ENCODE results near the gene DDX31.

The DDX31 gene

GRCh38 chr9:132622159-132622558, 47.6 kb downstream of the DDX31 start:
- H3K27me3 Mint-ChIP-seq, result no peaks in the 10 kb centered on the region
- peaks cover 52% of the 10 kb centered on the region for H3K36me3 Mint-ChIP-seq (ENCODE audit: insufficient read depth)
- H3K9me3 Mint-ChIP-seq, result no peaks in the 10 kb centered on the region
- peaks cover 2 to 3% of the 10 kb centered on the region in 2 donors for H3K4me1 Mint-ChIP-seq (ENCODE audit: low read depth in 2 of 2)
- ATAC-seq (replicated peaks), result no peak
- H3K4me3 Mint-ChIP-seq, result no peak overlapping the region
- H3K27ac Mint-ChIP-seq, result no peak overlapping the region
- no peak for DNase-seq

GRCh38 chr9:132616725-132617124, 53.1 kb downstream of the DDX31 start:
- ATAC-seq (replicated peaks) (no peak), DNase-seq (no peak)
- H3K4me1 Mint-ChIP-seq (ENCODE audit: low read depth in 2 of 2), result peaks cover 0 to 7% of the 10 kb centered on the region in 2 donors
- no peaks in the 10 kb centered on the region for H3K9me3 Mint-ChIP-seq
- H3K4me3 Mint-ChIP-seq, result no peak overlapping the region
- H3K36me3 Mint-ChIP-seq (ENCODE audit: insufficient read depth), result peaks cover 44% of the 10 kb centered on the region
- H3K27me3 Mint-ChIP-seq, result no peaks in the 10 kb centered on the region
- peak overlapping the region in 1 of 2 donors; percentile 46 for H3K27ac Mint-ChIP-seq

- H3K27me3 Mint-ChIP-seq, result no peaks in the 10 kb centered on the region
- H3K4me3 Mint-ChIP-seq, result no peak overlapping the region
- H3K27ac Mint-ChIP-seq, result no peak overlapping the region
- H3K4me1 Mint-ChIP-seq (ENCODE audit: low read depth in 2 of 2), result peaks cover 0 to 7% of the 10 kb centered on the region in 2 donors
- ATAC-seq (replicated peaks) (no peak), DNase-seq (no peak)
- peaks cover 52% of the 10 kb centered on the region for H3K36me3 Mint-ChIP-seq (ENCODE audit: insufficient read depth)
- no peaks in the 10 kb centered on the region for H3K9me3 Mint-ChIP-seq
These were observed 54.0 kb downstream of the DDX31 start for GRCh38 chr9:132615774-132616173.

GRCh38 chr9:132614324-132614723, 55.5 kb downstream of the DDX31 start:
- no peak overlapping the region for H3K4me3 Mint-ChIP-seq
- H3K36me3 Mint-ChIP-seq (ENCODE audit: insufficient read depth), result peaks cover 57% of the 10 kb centered on the region
- H3K4me1 Mint-ChIP-seq (ENCODE audit: low read depth in 2 of 2), result peaks cover 0 to 7% of the 10 kb centered on the region in 2 donors
- DNase-seq, result no peak
- H3K27me3 Mint-ChIP-seq, result no peaks in the 10 kb centered on the region
- ATAC-seq (replicated peaks), result no peak
- H3K9me3 Mint-ChIP-seq, result no peaks in the 10 kb centered on the region
- H3K27ac Mint-ChIP-seq, result no peak overlapping the region

- no peak overlapping the region for H3K27ac Mint-ChIP-seq
- DNase-seq (no peak), ATAC-seq (replicated peaks) (no peak)
- H3K4me1 Mint-ChIP-seq (ENCODE audit: low read depth in 2 of 2), result no peaks in the 10 kb centered on the region
- peaks cover 44% of the 10 kb centered on the region for H3K36me3 Mint-ChIP-seq (ENCODE audit: insufficient read depth)
- no peaks in the 10 kb centered on the region for H3K27me3 Mint-ChIP-seq
- no peak overlapping the region for H3K4me3 Mint-ChIP-seq
- no peaks in the 10 kb centered on the region for H3K9me3 Mint-ChIP-seq
These were observed 59.1 kb downstream of the DDX31 start for GRCh38 chr9:132610661-132611060.

GRCh38 chr9:132609829-132610228, 60.0 kb downstream of the DDX31 start:
- Mint-ChIP-seq H3K4me1 (ENCODE audit: low read depth in 2 of 2) (no peaks in the 10 kb centered on the region), H3K9me3 (no peaks in the 10 kb centered on the region), H3K27me3 (no peaks in the 10 kb centered on the region), H3K36me3 (ENCODE audit: insufficient read depth) (peaks cover 41% of the 10 kb centered on the region), H3K27ac (no peak overlapping the region), H3K4me3 (no peak overlapping the region)
- DNase-seq (no peak), ATAC-seq (replicated peaks) (no peak)

GRCh38 chr9:132609184-132609583, 60.6 kb downstream of the DDX31 start:
- no peaks in the 10 kb centered on the region for H3K9me3 Mint-ChIP-seq
- H3K36me3 Mint-ChIP-seq (ENCODE audit: insufficient read depth), result peaks cover 37% of the 10 kb centered on the region
- no peak for DNase-seq
- no peak for ATAC-seq (replicated peaks)
- no peak overlapping the region for H3K4me3 Mint-ChIP-seq
- H3K27me3 Mint-ChIP-seq, result no peaks in the 10 kb centered on the region
- no peak overlapping the region for H3K27ac Mint-ChIP-seq
- no peaks in the 10 kb centered on the region for H3K4me1 Mint-ChIP-seq (ENCODE audit: low read depth in 2 of 2)

GRCh38 chr9:132606066-132606465, 63.7 kb downstream of the DDX31 start:
- Mint-ChIP-seq H3K36me3 (ENCODE audit: insufficient read depth) (peaks cover 25% of the 10 kb centered on the region), H3K4me3 (no peak overlapping the region), H3K27ac (no peak overlapping the region), H3K9me3 (no peaks in the 10 kb centered on the region), H3K27me3 (no peaks in the 10 kb centered on the region), H3K4me1 (ENCODE audit: low read depth in 2 of 2) (no peaks in the 10 kb centered on the region)
- ATAC-seq (replicated peaks) (no peak), DNase-seq (no peak)

- no peak overlapping the region for H3K4me3 Mint-ChIP-seq
- DNase-seq (no peak), ATAC-seq (replicated peaks) (no peak)
- H3K27ac Mint-ChIP-seq, result no peak overlapping the region
- H3K27me3 Mint-ChIP-seq, result peaks cover 0 to 4% of the 10 kb centered on the region in 2 donors
- H3K9me3 Mint-ChIP-seq, result no peaks in the 10 kb centered on the region
- peaks cover 19% of the 10 kb centered on the region for H3K36me3 Mint-ChIP-seq (ENCODE audit: insufficient read depth)
- no peaks in the 10 kb centered on the region for H3K4me1 Mint-ChIP-seq (ENCODE audit: low read depth in 2 of 2)
These were observed 64.4 kb downstream of the DDX31 start for GRCh38 chr9:132605387-132605786.

- Mint-ChIP-seq H3K36me3 (ENCODE audit: insufficient read depth) (peaks cover 11% of the 10 kb centered on the region), H3K27me3 (peaks cover 0 to 9% of the 10 kb centered on the region in 2 donors), H3K9me3 (no peaks in the 10 kb centered on the region), H3K4me3 (no peak overlapping the region), H3K27ac (no peak overlapping the region), H3K4me1 (ENCODE audit: low read depth in 2 of 2) (no peaks in the 10 kb centered on the region)
- no peak for DNase-seq
- ATAC-seq (replicated peaks), result no peak
These were observed 67.6 kb downstream of the DDX31 start for GRCh38 chr9:132602207-132602606.

GRCh38 chr9:132600326-132600984, 69.3 kb downstream of the DDX31 start:
- Mint-ChIP-seq H3K4me1 (ENCODE audit: low read depth in 2 of 2) (no peaks in the 10 kb centered on the region), H3K27me3 (peaks cover 0 to 21% of the 10 kb centered on the region in 2 donors), H3K27ac (no peak overlapping the region), H3K36me3 (ENCODE audit: insufficient read depth) (peaks cover 9% of the 10 kb centered on the region), H3K4me3 (no peak overlapping the region), H3K9me3 (no peaks in the 10 kb centered on the region)
- ATAC-seq (replicated peaks) (no peak), DNase-seq (no peak)

- H3K9me3 Mint-ChIP-seq, result no peaks in the 10 kb centered on the region
- H3K4me1 Mint-ChIP-seq (ENCODE audit: low read depth in 2 of 2), result no peaks in the 10 kb centered on the region
- ATAC-seq (replicated peaks), result no peak
- H3K36me3 Mint-ChIP-seq (ENCODE audit: insufficient read depth), result peaks cover 14% of the 10 kb centered on the region
- H3K4me3 Mint-ChIP-seq, result no peak overlapping the region
- no peak for DNase-seq
- H3K27me3 Mint-ChIP-seq, result peaks cover 13 to 38% of the 10 kb centered on the region in 2 donors
- H3K27ac Mint-ChIP-seq, result no peak overlapping the region
These were observed 72.6 kb downstream of the DDX31 start for GRCh38 chr9:132597073-132597775.

GRCh38 chr9:132596200-132596599, 73.6 kb downstream of the DDX31 start:
- ATAC-seq (replicated peaks), result no peak

GRCh38 chr9:132595319-132595718, 74.5 kb downstream of the DDX31 start:
- ATAC-seq (replicated peaks) (no peak), DNase-seq (no peak)
- Mint-ChIP-seq H3K36me3 (ENCODE audit: insufficient read depth) (peaks cover 13% of the 10 kb centered on the region), H3K27me3 (peaks cover 30 to 53% of the 10 kb centered on the region in 2 donors), H3K9me3 (no peaks in the 10 kb centered on the region), H3K4me3 (no peak overlapping the region), H3K27ac (no peak overlapping the region), H3K4me1 (ENCODE audit: low read depth in 2 of 2) (peaks cover 3 to 4% of the 10 kb centered on the region in 2 donors)

More at GRCh38 chr9:132596200-132596599, 73.6 kb downstream of the DDX31 start:
- Mint-ChIP-seq H3K9me3 (no peaks in the 10 kb centered on the region), H3K4me1 (ENCODE audit: low read depth in 2 of 2) (peaks cover under 1% of the 10 kb centered on the region in 2 donors), H3K27ac (no peak overlapping the region), H3K27me3 (peaks cover 24 to 49% of the 10 kb centered on the region in 2 donors), H3K4me3 (no peak overlapping the region), H3K36me3 (ENCODE audit: insufficient read depth) (peaks cover 14% of the 10 kb centered on the region)
- no peak for DNase-seq
